Heart left ventricle (tissue), 16 donors: ENCODE data around the gene DDX4. TPM values are rescaled to one million over a fixed set of nuclear protein-coding genes. Genes with fewer than 3 reads are reported as not detected.

Experiments
- ATAC-seq, 4 donors: fragments of 200-7000 bp; cut with Tn5 transposase; one replicate each; pipeline ENCODE4 v1.9.1; 2020 to 2022; ENCODE audit warnings: moderate library complexity in 4 of 4, mild to moderate bottlenecking in 3 of 4, moderate number of reproducible peaks in 1 of 4
- DNase-seq, 5 donors: peaks; one replicate each; pipeline ENCODE4 v3.0.0-alpha.2; 2020
- H3K27ac ChIP-seq, 12 donors: fragments of 200-600 bp; sonication (generic) in 4 of 12; one replicate each; pipeline versions ENCODE4 v1.5.0 to v1.8.0; 2016 to 2022; ENCODE audit warnings: mild to moderate bottlenecking in 2 of 12
- H3K27me3 ChIP-seq, 9 donors: fragments of 200-600 bp; sonication (generic) in 2 of 9; one replicate each; pipeline versions ENCODE4 v1.5.1 to v1.8.0; 2016 to 2022; ENCODE audit warnings: mild to moderate bottlenecking in 3 of 9
- H3K36me3 ChIP-seq, 9 donors: fragments of 200-600 bp; sonication (generic) in 2 of 9; one replicate each; pipeline versions ENCODE4 v1.5.0 to v1.8.0; 2018 to 2022; ENCODE audit warnings: mild to moderate bottlenecking in 2 of 9
- H3K4me1 ChIP-seq, 12 donors: fragments of 200-600 bp; sonication (generic) in 4 of 12; one replicate each; pipeline versions ENCODE4 v1.5.0 to v1.8.0; 2016 to 2022; ENCODE audit warnings: mild to moderate bottlenecking in 3 of 12
- H3K4me3 ChIP-seq, 12 donors: fragments of 200-600 bp; sonication (generic) in 4 of 12; one replicate each; pipeline versions ENCODE4 v1.5.0 to v1.8.0; 2017 to 2022; ENCODE audit warnings: mild to moderate bottlenecking in 9 of 12, moderate library complexity in 4 of 12
- H3K9me3 ChIP-seq, 12 donors: fragments of 200-600 bp; sonication (generic) in 4 of 12; one replicate each; pipeline versions ENCODE4 v1.5.0 to v1.8.0; 2016 to 2022; ENCODE audit warnings: mild to moderate bottlenecking in 1 of 12
- POLR2A ChIP-seq, 2 donors: fragments of 450-650 bp; IDR thresholded peaks; one replicate each; pipeline ENCODE4 v1.6.1; 2017; ENCODE audit warnings: antibody characterized with exemption in 2 of 2, mild to moderate bottlenecking in 2 of 2, moderate library complexity in 2 of 2
- WGBS, 4 donors: extraction: QIAGEN DNeasy Blood & Tissue Kit in 2 of 4; methylation state at CpG; one replicate each; pipeline versions ENCODE4 v1.1.5 to v1.1.7; 2013 to 2018; 5-methylcytosine and 5-hydroxymethylcytosine counted together
- intact Hi-C, 10 donors: fragments of 100-400 bp; cut with DNase I; formaldehyde crosslinking; loops; one replicate each; pipeline versions ENCODE4 v1.11.1 to v1.14.2; 2022
- polyA plus RNA-seq, 2 donors: library from polyadenylated mRNA; stranded (reverse); fragments of 200-250 nt; gene quantifications; one replicate each; pipeline ENCODE4 v1.2.3, GENCODE V29; 2013
- total RNA-seq, 9 donors: library from RNA; depleted of rRNA in 2 of 9; stranded (reverse); fragments of >200 nt in 2 of 9; fragmentation: NEBNext Ultra II Directional in 3 of 9; extraction: Animal tissue kit (Norgen Biotek cat#: 25700) in 3 of 9; gene quantifications; one replicate each; pipeline versions ENCODE4 v1.1.0 to v1.2.4, GENCODE V29; 2016 to 2023
- TF ChIP-seq, protein P1 (sequence below), 12 donors: fragments of 200-600 bp; sonication (generic) in 4 of 12; IDR thresholded peaks; one replicate each; pipeline versions ENCODE4 v1.5.0 to v1.8.0; 2018 to 2022; ENCODE audit warnings: antibody characterized with exemption in 12 of 12, mild to moderate bottlenecking in 5 of 12
- donor health status: ischemic (EF 13 %, LVEDD 7.1; RV severe dilation, severe dysfunction).
- donor health status: healthy with polysubstance abuse.
- donor health status: DM: no; HTN: yes; CAD: no.
- donor health status: DM: no; HTN: no; CAD: no.
- donor health status: ischemic (EF 25% LVEDD 6.9; RV normal size, moderate dysfunction).
- donor health status: ischemic (EF 25% LVEDD 5.7; RV mildly dilated, moderate dysfunction).
- donor health status: healthy.
- donor health status: DM: yes; HTN: yes; CAD: no.
- donor health status: ischemic (EF 35%, LVEDD 5.7; RV mildly dilated, moderate dysfunction).
- donor health status: nonischemic (EF 11% LVEDD 7.7; RV severe dilation, severe dysfunction).
- donor health status: DM: yes; HTN: yes; CAD: no.
- donor health status: PGD.
- donor health status: ischemic (EF 29% LVEDD 5.4; RV normal size, mild dysfunction).
- donor health status: nonischemic (EF 23%, LVEDD 6.1; RV moderate dilation, normal function).

Gene DDX4
- total and polyA plus RNA-seq, 11 donors, result not detected

DNA sequence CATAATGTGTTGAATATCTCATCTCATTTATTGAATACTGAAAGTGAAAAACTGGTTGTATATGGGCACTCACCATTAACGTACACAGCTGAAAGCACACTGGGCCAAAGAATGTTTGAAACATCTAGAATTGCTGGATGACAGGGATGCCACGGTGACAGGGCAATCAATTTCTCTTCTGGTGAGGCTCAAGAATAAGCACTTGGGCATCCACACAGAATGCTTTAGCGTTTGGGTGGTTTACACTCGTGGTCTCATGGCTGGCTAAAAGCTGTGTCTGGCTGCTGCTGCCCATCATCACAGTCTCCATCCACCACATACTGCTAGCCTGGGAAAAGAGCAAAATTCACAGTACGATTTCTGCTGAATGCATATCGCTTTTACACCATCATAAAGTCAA, 82.6 kb downstream of the DDX4 start:
- Histone ChIP-seq H3K27ac (no peak overlapping the region), H3K36me3 (no peaks in the 10 kb centered on the region), H3K4me3 (no peak overlapping the region), H3K4me1 (peaks cover 0 to 9% (median 0%) of the 10 kb centered on the region in 12 donors), H3K27me3 (peaks cover 0 to 55% (median 22%) of the 10 kb centered on the region in 9 donors), H3K9me3 (no peaks in the 10 kb centered on the region)
- WGBS, 4 donors, result 76 to 84% (median 83%) methylated on average over 6 of the region's 6 CpGs
- intact Hi-C loops, result no loop called here
- ATAC-seq (no peak), DNase-seq (no peak)
- TF ChIP-seq, protein P1, sequence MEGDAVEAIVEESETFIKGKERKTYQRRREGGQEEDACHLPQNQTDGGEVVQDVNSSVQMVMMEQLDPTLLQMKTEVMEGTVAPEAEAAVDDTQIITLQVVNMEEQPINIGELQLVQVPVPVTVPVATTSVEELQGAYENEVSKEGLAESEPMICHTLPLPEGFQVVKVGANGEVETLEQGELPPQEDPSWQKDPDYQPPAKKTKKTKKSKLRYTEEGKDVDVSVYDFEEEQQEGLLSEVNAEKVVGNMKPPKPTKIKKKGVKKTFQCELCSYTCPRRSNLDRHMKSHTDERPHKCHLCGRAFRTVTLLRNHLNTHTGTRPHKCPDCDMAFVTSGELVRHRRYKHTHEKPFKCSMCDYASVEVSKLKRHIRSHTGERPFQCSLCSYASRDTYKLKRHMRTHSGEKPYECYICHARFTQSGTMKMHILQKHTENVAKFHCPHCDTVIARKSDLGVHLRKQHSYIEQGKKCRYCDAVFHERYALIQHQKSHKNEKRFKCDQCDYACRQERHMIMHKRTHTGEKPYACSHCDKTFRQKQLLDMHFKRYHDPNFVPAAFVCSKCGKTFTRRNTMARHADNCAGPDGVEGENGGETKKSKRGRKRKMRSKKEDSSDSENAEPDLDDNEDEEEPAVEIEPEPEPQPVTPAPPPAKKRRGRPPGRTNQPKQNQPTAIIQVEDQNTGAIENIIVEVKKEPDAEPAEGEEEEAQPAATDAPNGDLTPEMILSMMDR (IDR thresholded peaks at IDR 0.05), result no peak
- no peak for TF ChIP-seq POLR2A (IDR thresholded peaks at IDR 0.05)

DNA sequence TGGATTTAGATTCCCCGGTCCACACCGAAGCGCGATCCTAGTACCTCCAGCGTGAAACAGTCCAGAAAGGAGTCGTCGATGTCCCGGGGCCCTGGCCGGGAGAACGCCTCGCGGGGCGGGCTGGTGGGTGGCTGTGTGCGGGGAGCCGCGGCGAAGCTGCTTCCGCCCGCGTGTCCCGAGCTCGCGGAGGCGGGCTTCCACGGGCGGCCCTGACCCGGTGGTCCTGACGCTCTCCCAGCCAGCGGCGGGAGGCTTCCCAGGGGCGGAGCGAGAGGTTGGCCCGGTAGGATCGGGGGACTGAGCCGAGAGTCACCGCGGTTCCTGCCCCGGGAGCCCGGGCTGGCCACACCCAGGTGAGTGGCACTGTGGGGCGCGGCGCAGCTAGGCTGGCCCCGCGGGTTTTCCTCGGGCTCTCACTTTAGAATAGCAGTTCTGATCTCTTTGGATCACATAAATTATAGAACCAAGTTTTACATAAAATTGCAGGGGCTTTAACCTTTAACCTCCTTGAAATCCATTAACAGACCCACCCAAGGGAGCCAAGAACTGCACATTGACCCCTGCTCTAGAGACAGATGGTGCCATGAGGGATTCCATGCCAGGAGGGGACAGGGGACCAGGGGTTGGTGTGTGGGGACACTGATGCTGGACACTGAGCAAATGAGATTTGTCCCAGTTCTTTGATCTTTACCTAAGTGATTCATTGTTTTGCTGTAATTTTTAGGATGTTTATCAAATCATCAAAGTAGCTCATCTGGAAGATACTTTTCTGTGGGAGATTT, 84.1 kb downstream of the DDX4 start:
- Histone ChIP-seq H3K9me3 (no peaks in the 10 kb centered on the region), H3K4me3 (peak overlapping the region in 10 of 12 donors; percentile 25 to 54 (median 44)), H3K36me3 (no peaks in the 10 kb centered on the region), H3K27me3 (peaks cover 0 to 62% (median 22%) of the 10 kb centered on the region in 9 donors), H3K27ac (no peak overlapping the region), H3K4me1 (peaks cover 0 to 9% (median 0%) of the 10 kb centered on the region in 12 donors)
- ATAC-seq (peak in 3 of 4 donors; percentile 34 to 54 (median 50)), DNase-seq (peak in 3 of 5 donors; percentile 23 to 60 (median 28))
- intact Hi-C loops, result no loop called here
- 6 to 16% (median 9%) methylated on average over 23 to 45 of the region's 45 CpGs for WGBS, 4 donors
- TF ChIP-seq, protein P1 (IDR thresholded peaks at IDR 0.05), result no peak
- no peak for TF ChIP-seq POLR2A (IDR thresholded peaks at IDR 0.05)

DNA sequence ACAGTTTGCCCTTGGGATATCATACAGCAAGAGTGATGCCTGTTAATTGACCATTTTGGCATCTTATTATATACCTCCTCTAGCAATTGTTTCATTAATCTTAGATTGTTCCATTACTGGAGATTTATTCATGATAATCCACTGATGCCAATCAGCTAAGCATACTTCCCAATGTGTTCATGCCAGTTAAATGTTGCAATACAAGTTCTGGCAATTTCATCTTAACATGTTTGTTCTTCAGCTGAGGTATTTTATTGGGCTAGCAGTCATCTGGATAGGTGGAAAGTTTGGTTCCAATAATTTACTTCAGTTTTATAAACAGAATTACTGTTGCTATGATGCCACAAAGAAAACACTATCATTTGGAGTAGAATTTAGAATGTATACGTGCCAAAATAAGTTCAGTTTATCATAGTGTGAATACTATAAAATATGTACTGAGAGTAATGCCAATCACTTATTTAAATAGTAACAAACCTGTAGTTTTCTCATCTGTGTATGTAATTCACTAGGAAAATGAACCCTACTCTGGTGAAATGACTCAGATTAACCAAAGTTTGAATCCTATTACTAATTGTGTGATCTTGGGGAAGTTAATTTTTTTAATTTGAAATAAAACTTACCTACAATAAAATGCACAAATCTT, 85.4 kb downstream of the DDX4 start:
- TF ChIP-seq POLR2A (IDR thresholded peaks at IDR 0.05), result no peak
- TF ChIP-seq, protein P1 (IDR thresholded peaks at IDR 0.05), result no peak
- DNase-seq (no peak), ATAC-seq (no peak)
- H3K36me3 ChIP-seq, result no peaks in the 10 kb centered on the region
- H3K27me3 ChIP-seq, result peaks cover 0 to 62% (median 22%) of the 10 kb centered on the region in 9 donors
- no peaks in the 10 kb centered on the region for H3K9me3 ChIP-seq
- H3K27ac ChIP-seq, result no peak overlapping the region
- intact Hi-C loops, result no loop called here
- H3K4me3 ChIP-seq, result no peak overlapping the region
- 83 to 89% (median 87%) methylated on average over 1 of the region's 1 CpG for whole genome bisulfite sequencing, 4 donors
- peaks cover 0 to 9% (median 0%) of the 10 kb centered on the region in 12 donors for H3K4me1 ChIP-seq

DNA sequence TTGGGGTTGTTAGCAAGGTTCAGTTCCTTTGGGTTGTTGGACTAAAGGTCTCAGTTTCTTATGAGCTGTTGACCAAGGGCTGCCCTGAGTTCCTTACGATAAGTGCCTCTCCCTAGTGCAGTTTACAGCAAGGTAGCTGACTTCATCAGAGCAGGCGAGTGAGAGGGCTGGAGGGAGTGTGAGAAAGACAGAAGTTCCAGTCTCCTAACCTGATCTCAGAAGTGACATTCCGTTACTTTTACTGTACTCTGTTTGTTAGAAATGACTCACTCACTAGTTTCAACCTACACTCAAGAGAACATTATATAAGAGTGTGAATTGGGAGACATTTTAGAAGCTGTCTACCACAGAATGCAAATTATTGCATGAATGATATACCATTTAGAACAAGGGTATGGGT, 92.1 kb downstream of the DDX4 start:
- TF ChIP-seq, protein P1 (IDR thresholded peaks at IDR 0.05), result no peak
- TF ChIP-seq POLR2A (IDR thresholded peaks at IDR 0.05), result no peak
- intact Hi-C loops, result no loop called here
- WGBS, 4 donors, result 90 to 95% (median 92%) methylated on average over 3 of the region's 3 CpGs

More for the DNA sequence above, 92.1 kb downstream of the DDX4 start:
- DNase-seq (no peak), ATAC-seq (no peak)
- H3K4me3 ChIP-seq, result no peak overlapping the region
- H3K27me3 ChIP-seq, result peaks cover 0 to 13% (median 0%) of the 10 kb centered on the region in 9 donors
- H3K27ac ChIP-seq, result no peak overlapping the region
- no peaks in the 10 kb centered on the region for H3K36me3 ChIP-seq
- no peaks in the 10 kb centered on the region for H3K9me3 ChIP-seq
- no peaks in the 10 kb centered on the region for H3K4me1 ChIP-seq
